CD4-positive, alpha-beta T cell (primary cell): ENCODE measurements around the gene TMUB1. TPM values are rescaled to one million over a fixed set of nuclear protein-coding genes. Genes with fewer than 3 reads are reported as not detected.

Experiments used
- ATAC-seq: fragments of 200-7000 bp; cut with Tn5 transposase; one replicate; pipeline ENCODE4 v1.10.0; 2022; ENCODE audit warnings: mild to moderate bottlenecking; ENCODE audit not compliant: poor library complexity
- CTCF ChIA-PET: fragments of 350-600 bp; sonication (Branson Sonifier 250); formaldehyde crosslinking; loops from one replicate; lab custom pipeline; 2021; ENCODE audit warnings: antibody characterized with exemption, inconsistent platforms; lab: Charles Lee
- POLR2A ChIA-PET: fragments of 350-600 bp; sonication (Branson Sonifier 250); formaldehyde crosslinking; loops from one replicate; lab custom pipeline; 2021; ENCODE audit warnings: antibody characterized with exemption, inconsistent platforms; lab: Charles Lee
- DNase-seq, 14 experiments: peaks; one replicate each; pipeline ENCODE4 v3.0.0-alpha.2; 2013 to 2020; ENCODE audit warnings: mixed read lengths in 2 of 14
- H3K27ac ChIP-seq, 2 donors: one replicate each; pipeline versions ENCODE4 v1.5.1 to v1.7.0; 2013; ENCODE audit warnings: low read length in 2 of 2, low read depth in 1 of 2, mild to moderate bottlenecking in 1 of 2
- H3K27me3 ChIP-seq, 2 experiments: 1 replicate in 1 of 2; 2 replicates in 1 of 2; pipeline versions ENCODE4 v1.6.1 to v1.7.0; 2013; ENCODE audit warnings: low read length in 2 of 2, control low read depth in 1 of 2, mild to moderate bottlenecking in 1 of 2, moderate library complexity in 1 of 2; ENCODE audit not compliant: insufficient read depth in 2 of 2, control insufficient read depth in 1 of 2
- H3K36me3 ChIP-seq: one replicate; pipeline ENCODE4 v1.6.1; 2013; ENCODE audit warnings: low read length, control low read depth; ENCODE audit not compliant: insufficient read depth
- H3K4me1 ChIP-seq: one replicate; pipeline ENCODE4 v1.6.1; 2013; ENCODE audit warnings: low read length, control low read depth; ENCODE audit not compliant: insufficient read depth
- H3K4me3 ChIP-seq: one replicate; pipeline ENCODE4 v1.5.1; 2013; ENCODE audit warnings: mild to moderate bottlenecking, low read length, moderate library complexity
- H3K9me3 ChIP-seq, 2 experiments: 1 replicate in 1 of 2; 2 replicates in 1 of 2; pipeline versions ENCODE4 v1.6.1 to v1.7.0; 2013; ENCODE audit warnings: low read length in 2 of 2, mild to moderate bottlenecking in 2 of 2, control low read depth in 1 of 2, moderate library complexity in 1 of 2; ENCODE audit not compliant: control insufficient read depth in 1 of 2, insufficient read depth in 1 of 2
- H3K27ac Mint-ChIP-seq: one replicate; pipeline ENCODE4 v1.8.0; 2020; ENCODE audit warnings: mixed read lengths
- H3K27me3 Mint-ChIP-seq: one replicate; pipeline ENCODE4 v1.8.0; 2021; ENCODE audit warnings: mixed read lengths
- H3K36me3 Mint-ChIP-seq: one replicate; pipeline ENCODE4 v1.8.0; 2021; ENCODE audit warnings: low read depth, mixed read lengths
- H3K4me1 Mint-ChIP-seq: one replicate; pipeline ENCODE4 v1.8.0; 2021; ENCODE audit warnings: low read depth, mixed read lengths
- H3K4me3 Mint-ChIP-seq: one replicate; pipeline ENCODE4 v1.8.0; 2020; ENCODE audit warnings: mild to moderate bottlenecking, mixed read lengths
- H3K9me3 Mint-ChIP-seq: one replicate; pipeline ENCODE4 v1.8.0; 2020; ENCODE audit warnings: mixed read lengths
- CTCF ChIP-seq: fragments of 200-600 bp; IDR thresholded peaks from one replicate; pipeline ENCODE4 v1.8.0; 2022; ENCODE audit warnings: antibody characterized with exemption, mild to moderate bottlenecking
- intact Hi-C, 2 experiments: fragments of 100-400 bp; cut with DNase I in 1 of 2; cut with micrococcal nuclease in 1 of 2; formaldehyde crosslinking; loops; one replicate each; pipeline versions ENCODE4 v1.15.1 to v1.9.0; 2023 to 2025; cut with DNase I, micrococcal nuclease
- total RNA-seq, 174 experiments: library from RNA in 2 of 174; stranded (reverse) in 2 of 174; gene quantifications; one replicate each; pipeline ENCODE4 v1.2.3 and lab custom pipeline; 2021 to 2026

TMUB1 gene
- total RNA-seq, 2 experiments from 2014 or later = 44.5 to 46.6 TPM

- peak within 1 kb of the TSS; percentile 77 to 92 for H3K27ac ChIP-seq
- Mint-ChIP-seq H3K4me1 (peaks cover 45% of the 10 kb centered on the region), H3K27ac (peak within 1 kb of the TSS; percentile 85), H3K27me3 (peaks cover 4% of the 10 kb centered on the region), H3K36me3 (peaks cover 23% of the 10 kb centered on the region), H3K4me3 (peak within 1 kb of the TSS; percentile 92), H3K9me3 (no peaks in the 10 kb centered on the region)
- H3K36me3 ChIP-seq = peaks cover 21% of the 10 kb centered on the region
- peaks cover 52% of the 10 kb centered on the region for H3K4me1 ChIP-seq
- no peaks in the 10 kb centered on the region for H3K27me3 ChIP-seq
- DNase-seq (peak; percentile 73 to 95 (median 85)), ATAC-seq (peak; percentile 63)
- no peaks in the 10 kb centered on the region for H3K9me3 ChIP-seq
- POLR2A ChIA-PET = interaction anchor here (0.6 to 1.6 kb wide), 7 partner anchors 9 to 105 kb away, joined by 3 to 15 read pairs (median 3); partner anchors contain the start of genes ABCB8, CDK5 and SLC4A2
- intact Hi-C loops = loop anchor here (1.0 to 10.0 kb wide), 5 partner anchors 21 to 1368 kb away; partner anchors contain the start of genes ABCB8 (in 1 of the 2), KCNH2 (in 1 of the 2), SLC4A2 (in 1 of the 2) and ZNF862 (in 1 of the 2)
- CTCF ChIA-PET = no interaction called here
- peak within 1 kb of the TSS; percentile 98 for H3K4me3 ChIP-seq
- no peak for TF ChIP-seq CTCF
Measured at GRCh38 chr7:151080522-151081169, 2.6 kb downstream of the TMUB1 start, which contains the start of gene FASTK. Gene FASTK (minus strand): TSS chr7:151080809. CDS start chr7:151080766, 43 bp downstream.

- Mint-ChIP-seq H3K4me1 (peaks cover 39% of the 10 kb centered on the region), H3K27me3 (peaks cover 1% of the 10 kb centered on the region), H3K27ac (peak overlapping the region; percentile 78), H3K36me3 (peaks cover 28% of the 10 kb centered on the region), H3K4me3 (peak overlapping the region; percentile 92), H3K9me3 (no peaks in the 10 kb centered on the region)
- POLR2A ChIA-PET = interaction anchor here (0.6 to 1.6 kb wide), 5 partner anchors 9 to 52 kb away, joined by 3 to 15 read pairs (median 5); partner anchors contain the start of genes ABCB8, CDK5 and SLC4A2
- DNase-seq (no peak), ATAC-seq (no peak)
- peak overlapping the region; percentile 70 to 92 for H3K27ac ChIP-seq
- no peaks in the 10 kb centered on the region for H3K9me3 ChIP-seq
- peaks cover 47% of the 10 kb centered on the region for H3K4me1 ChIP-seq
- TF ChIP-seq CTCF = no peak
- H3K4me3 ChIP-seq = peak overlapping the region; percentile 98
- H3K36me3 ChIP-seq = peaks cover 27% of the 10 kb centered on the region
- no peaks in the 10 kb centered on the region for H3K27me3 ChIP-seq
- CTCF ChIA-PET = no interaction called here
- intact Hi-C loops = loop anchor here (1.0 to 10.0 kb wide), 5 partner anchors 21 to 1368 kb away; partner anchors contain the start of genes ABCB8 (in 1 of the 2), KCNH2 (in 1 of the 2), SLC4A2 (in 1 of the 2) and ZNF862 (in 1 of the 2)
Measured at GRCh38 chr7:151080067-151080521, 3.2 kb downstream of the TMUB1 start.

GRCh38 chr7:151079199-151079910 is 3.9 kb downstream of the TMUB1 start:
- intact Hi-C loops = no loop called here
- Mint-ChIP-seq H3K4me3 (peak overlapping the region; percentile 92), H3K4me1 (peaks cover 33% of the 10 kb centered on the region), H3K36me3 (peaks cover 34% of the 10 kb centered on the region), H3K9me3 (no peaks in the 10 kb centered on the region), H3K27me3 (no peaks in the 10 kb centered on the region), H3K27ac (peak overlapping the region; percentile 78)
- POLR2A ChIA-PET = no interaction called here
- Histone ChIP-seq H3K9me3 (no peaks in the 10 kb centered on the region), H3K27me3 (no peaks in the 10 kb centered on the region), H3K27ac (peak overlapping the region in 1 of 2 donors; percentile 92), H3K4me1 (peaks cover 46% of the 10 kb centered on the region), H3K36me3 (peaks cover 34% of the 10 kb centered on the region), H3K4me3 (peak overlapping the region; percentile 98)
- no peak for ATAC-seq
- CTCF ChIA-PET = no interaction called here
- no peak for TF ChIP-seq CTCF
- DNase-seq = no peak
